Upper lobe of right lung (tissue), 1 donor: ENCODE measurements around the gene VWF. TPM values are rescaled to one million over a fixed set of nuclear protein-coding genes. Genes with fewer than 3 reads are reported as not detected.

Source experiments
- ATAC-seq: fragments of 200-7000 bp; cut with Tn5 transposase; one replicate; pipeline ENCODE4 v1.9.1; 2020; ENCODE audit warnings: mild to moderate bottlenecking, moderate library complexity
- DNase-seq: peaks from one replicate; pipeline ENCODE4 v3.0.0-alpha.2; 2020
- H3K27ac ChIP-seq: fragments of 200-600 bp; one replicate; pipeline ENCODE4 v1.8.0; 2022
- H3K27me3 ChIP-seq: fragments of 200-600 bp; one replicate; pipeline ENCODE4 v1.8.0; 2022; ENCODE audit warnings: mild to moderate bottlenecking
- H3K36me3 ChIP-seq: fragments of 200-600 bp; one replicate; pipeline ENCODE4 v1.8.0; 2022
- H3K4me1 ChIP-seq: fragments of 200-600 bp; one replicate; pipeline ENCODE4 v1.8.0; 2022
- H3K4me3 ChIP-seq: fragments of 200-600 bp; one replicate; pipeline ENCODE4 v1.8.0; 2022; ENCODE audit warnings: mild to moderate bottlenecking
- H3K9me3 ChIP-seq: fragments of 200-600 bp; one replicate; pipeline ENCODE4 v1.8.0; 2022
- CTCF ChIP-seq: fragments of 200-600 bp; IDR thresholded peaks from one replicate; pipeline ENCODE4 v1.8.0; 2022; ENCODE audit warnings: antibody characterized with exemption
- intact Hi-C: fragments of 100-400 bp; cut with DNase I; formaldehyde crosslinking; loops from one replicate; pipeline ENCODE4 v1.11.0; 2022
- total RNA-seq: library from RNA; stranded (reverse); fragmentation: NEBNext Ultra II Directional; extraction: Animal tissue kit (Norgen Biotek cat#: 25700); gene quantifications from one replicate; pipeline ENCODE4 v1.2.1, GENCODE V29; 2021
- donor health status: DM: no; HTN: yes; CAD: no; lungs with severe emphysema.

The VWF gene
- total RNA-seq, 1 donor from 2014 or later: 729 TPM

- no peaks in the 10 kb centered on the region for H3K9me3 ChIP-seq
- TF ChIP-seq CTCF: no peak
- H3K27ac ChIP-seq: no peak overlapping the region
- no peak overlapping the region for H3K4me3 ChIP-seq
- no peaks in the 10 kb centered on the region for H3K36me3 ChIP-seq
- no peaks in the 10 kb centered on the region for H3K27me3 ChIP-seq
- intact Hi-C loops: no loop called here
- DNase-seq (no peak), ATAC-seq (no peak)
- H3K4me1 ChIP-seq: peaks cover 8% of the 10 kb centered on the region
Measured at GRCh38 chr12:6052206-6052939, 72.1 kb downstream of the VWF start.

GRCh38 chr12:6049992-6050391 lies 74.5 kb downstream of the VWF start:
- Histone ChIP-seq H3K4me3 (no peak overlapping the region), H3K27ac (no peak overlapping the region), H3K36me3 (no peaks in the 10 kb centered on the region), H3K4me1 (no peaks in the 10 kb centered on the region), H3K27me3 (no peaks in the 10 kb centered on the region), H3K9me3 (no peaks in the 10 kb centered on the region)
- ATAC-seq (no peak), DNase-seq (no peak)
- intact Hi-C loops: no loop called here
- no peak for TF ChIP-seq CTCF

- ATAC-seq: no peak
- Histone ChIP-seq H3K9me3 (no peaks in the 10 kb centered on the region), H3K4me1 (no peaks in the 10 kb centered on the region), H3K36me3 (no peaks in the 10 kb centered on the region), H3K4me3 (no peak overlapping the region), H3K27me3 (no peaks in the 10 kb centered on the region), H3K27ac (no peak overlapping the region)
- intact Hi-C loops: no loop called here
- TF ChIP-seq CTCF: no peak
- no peak for DNase-seq
Measured at GRCh38 chr12:6049587-6049986, 74.9 kb downstream of the VWF start.

GRCh38 chr12:6047249-6048237 lies 76.9 kb downstream of the VWF start:
- Histone ChIP-seq H3K27me3 (no peaks in the 10 kb centered on the region), H3K9me3 (no peaks in the 10 kb centered on the region), H3K27ac (no peak overlapping the region), H3K4me3 (no peak overlapping the region), H3K36me3 (no peaks in the 10 kb centered on the region), H3K4me1 (no peaks in the 10 kb centered on the region)
- no peak for TF ChIP-seq CTCF
- DNase-seq (no peak), ATAC-seq (no peak)
- intact Hi-C loops: no loop called here

GRCh38 chr12:6046511-6047180 lies 77.8 kb downstream of the VWF start:
- Histone ChIP-seq H3K9me3 (no peaks in the 10 kb centered on the region), H3K4me1 (no peaks in the 10 kb centered on the region), H3K27ac (no peak overlapping the region), H3K27me3 (no peaks in the 10 kb centered on the region), H3K4me3 (no peak overlapping the region), H3K36me3 (no peaks in the 10 kb centered on the region)
- intact Hi-C loops: no loop called here
- TF ChIP-seq CTCF: no peak
- ATAC-seq: no peak
- DNase-seq: no peak
